ENCODE data around the gene SERINC5.

DNA sequence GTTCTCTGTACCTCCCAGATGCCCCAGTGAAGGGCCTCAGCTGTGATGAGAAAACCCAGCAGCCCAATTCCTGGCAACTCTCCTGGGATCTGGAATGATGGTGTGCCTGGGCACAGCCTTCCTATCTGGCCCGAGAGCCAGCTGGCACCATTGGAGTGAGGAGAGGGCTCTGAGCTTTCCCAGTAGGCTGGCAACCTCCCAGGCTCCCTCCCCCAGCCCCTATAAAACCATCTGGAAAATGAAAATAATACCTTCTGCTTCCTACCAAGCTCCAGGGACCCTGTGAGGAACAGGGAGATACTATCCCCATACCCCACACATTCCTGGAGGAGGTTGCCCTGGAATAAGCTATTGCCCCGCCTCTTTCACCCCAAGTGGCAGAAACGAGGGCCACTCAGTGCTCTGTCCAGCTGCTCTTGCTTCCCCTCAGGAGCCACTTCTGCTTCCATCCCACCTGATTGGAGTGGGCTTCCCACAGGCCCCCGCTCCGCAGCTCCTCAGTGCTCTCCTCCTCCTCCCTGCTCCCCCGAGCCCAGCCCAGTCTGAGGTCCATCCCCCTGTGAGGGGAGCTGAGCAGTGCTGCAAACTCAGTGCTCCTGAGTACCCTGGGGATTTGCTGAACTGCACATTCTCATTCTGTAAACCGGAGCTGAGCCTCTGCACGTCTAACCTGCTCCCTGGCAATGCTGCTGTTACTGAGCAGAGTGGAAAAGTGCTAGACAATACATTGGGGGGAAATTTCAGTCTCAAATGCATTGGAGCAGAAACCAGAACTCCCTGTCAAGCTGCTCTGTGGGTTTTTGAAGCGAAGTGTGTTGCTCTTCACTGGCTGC is 146.0 kb downstream of the SERINC5 start:
- TF ChIP-seq POLR2A (IDR thresholded peaks at IDR 0.05; ENCODE audit: low read depth, low read length) (no peak), RAD21 (IDR thresholded peaks at IDR 0.05; ENCODE audit: low read length) (no peak), RFX5 (IDR thresholded peaks at IDR 0.05; ENCODE audit: low read depth, low read length) (no peak), MAZ (IDR thresholded peaks at IDR 0.05; ENCODE audit: borderline replicate concordance, low read depth, low read length) (no peak), RCOR1 (IDR thresholded peaks at IDR 0.05; ENCODE audit: insufficient replicate concordance, low read length) (no peak), NFE2L2 (IDR thresholded peaks at IDR 0.05; ENCODE audit: low read depth, low read length) (no peak)
- TF ChIP-seq, protein P1, sequence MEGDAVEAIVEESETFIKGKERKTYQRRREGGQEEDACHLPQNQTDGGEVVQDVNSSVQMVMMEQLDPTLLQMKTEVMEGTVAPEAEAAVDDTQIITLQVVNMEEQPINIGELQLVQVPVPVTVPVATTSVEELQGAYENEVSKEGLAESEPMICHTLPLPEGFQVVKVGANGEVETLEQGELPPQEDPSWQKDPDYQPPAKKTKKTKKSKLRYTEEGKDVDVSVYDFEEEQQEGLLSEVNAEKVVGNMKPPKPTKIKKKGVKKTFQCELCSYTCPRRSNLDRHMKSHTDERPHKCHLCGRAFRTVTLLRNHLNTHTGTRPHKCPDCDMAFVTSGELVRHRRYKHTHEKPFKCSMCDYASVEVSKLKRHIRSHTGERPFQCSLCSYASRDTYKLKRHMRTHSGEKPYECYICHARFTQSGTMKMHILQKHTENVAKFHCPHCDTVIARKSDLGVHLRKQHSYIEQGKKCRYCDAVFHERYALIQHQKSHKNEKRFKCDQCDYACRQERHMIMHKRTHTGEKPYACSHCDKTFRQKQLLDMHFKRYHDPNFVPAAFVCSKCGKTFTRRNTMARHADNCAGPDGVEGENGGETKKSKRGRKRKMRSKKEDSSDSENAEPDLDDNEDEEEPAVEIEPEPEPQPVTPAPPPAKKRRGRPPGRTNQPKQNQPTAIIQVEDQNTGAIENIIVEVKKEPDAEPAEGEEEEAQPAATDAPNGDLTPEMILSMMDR (conservative IDR thresholded peaks at IDR 0.05; ENCODE audit: low read depth, low read length): no peak
- TF ChIP-seq, protein P2, sequence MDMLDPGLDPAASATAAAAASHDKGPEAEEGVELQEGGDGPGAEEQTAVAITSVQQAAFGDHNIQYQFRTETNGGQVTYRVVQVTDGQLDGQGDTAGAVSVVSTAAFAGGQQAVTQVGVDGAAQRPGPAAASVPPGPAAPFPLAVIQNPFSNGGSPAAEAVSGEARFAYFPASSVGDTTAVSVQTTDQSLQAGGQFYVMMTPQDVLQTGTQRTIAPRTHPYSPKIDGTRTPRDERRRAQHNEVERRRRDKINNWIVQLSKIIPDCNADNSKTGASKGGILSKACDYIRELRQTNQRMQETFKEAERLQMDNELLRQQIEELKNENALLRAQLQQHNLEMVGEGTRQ (IDR thresholded peaks at IDR 0.05; ENCODE audit: low read depth, low read length): no peak
